GM19328 (cell line): ENCODE data around the gene SLC37A1.
"Not testable (repeated sequence)": the region's sequence is repeated elsewhere in the genome, so short reads cannot be mapped to it uniquely, and the experiment has no call there.

Experiments used
- ATAC-seq: cut with Tn5 transposase; IDR thresholded peaks from one replicate; pipeline ENCODE4 v1.9.1; 2021; ENCODE audit warnings: mild to moderate bottlenecking, moderate library complexity; ENCODE audit not compliant: unreplicated experiment

The SLC37A1 gene

GRCh38 chr21:42614811-42615351 is 101.2 kb downstream of the SLC37A1 start:
- no peak for ATAC-seq

- not testable (repeated sequence) for ATAC-seq
Observed at GRCh38 chr21:42615377-42615776, 101.7 kb downstream of the SLC37A1 start.

- ATAC-seq: no peak
Observed at GRCh38 chr21:42615924-42616323, 102.3 kb downstream of the SLC37A1 start.

GRCh38 chr21:42616446-42616845 is 102.8 kb downstream of the SLC37A1 start:
- ATAC-seq: no peak

GRCh38 chr21:42616941-42617340 is 103.3 kb downstream of the SLC37A1 start:
- ATAC-seq: no peak

GRCh38 chr21:42617486-42617885 is 103.8 kb downstream of the SLC37A1 start:
- no peak for ATAC-seq

GRCh38 chr21:42618707-42619102 is 105.1 kb downstream of the SLC37A1 start:
- ATAC-seq: no peak

- no peak for ATAC-seq
Observed at GRCh38 chr21:42619166-42619565, 105.5 kb downstream of the SLC37A1 start.

GRCh38 chr21:42619841-42620240 is 106.2 kb downstream of the SLC37A1 start:
- ATAC-seq: no peak

- no peak for ATAC-seq
Observed at GRCh38 chr21:42621166-42621818, 107.6 kb downstream of the SLC37A1 start.

GRCh38 chr21:42621819-42622177 is 108.1 kb downstream of the SLC37A1 start:
- no peak for ATAC-seq

GRCh38 chr21:42622284-42622683 is 108.6 kb downstream of the SLC37A1 start:
- no peak for ATAC-seq

GRCh38 chr21:42623694-42624093 is 110.0 kb downstream of the SLC37A1 start:
- ATAC-seq: no peak

- ATAC-seq: no peak
Observed at GRCh38 chr21:42624095-42624790, 110.6 kb downstream of the SLC37A1 start.

- no peak for ATAC-seq
Observed at GRCh38 chr21:42624936-42625335, 111.3 kb downstream of the SLC37A1 start.

- no peak for ATAC-seq
Observed at GRCh38 chr21:42626171-42626570, 112.5 kb downstream of the SLC37A1 start.

- ATAC-seq: no peak
Observed at GRCh38 chr21:42627527-42628289, 114.1 kb downstream of the SLC37A1 start.

- not testable (repeated sequence) for ATAC-seq
Observed at GRCh38 chr21:42628466-42629061, 114.9 kb downstream of the SLC37A1 start.

GRCh38 chr21:42629933-42630589 is 116.4 kb downstream of the SLC37A1 start:
- no peak for ATAC-seq

GRCh38 chr21:42630626-42631025 is 117.0 kb downstream of the SLC37A1 start:
- no peak for ATAC-seq
